Stomach (tissue), 9 donors: Measurements from ENCODE around the gene WWOX. TPM values are rescaled to one million over a fixed set of nuclear protein-coding genes. Genes with fewer than 3 reads are reported as not detected.
A peak's percentile ranks its signal among the peaks of the same experiment; 100 is the strongest.
"Not testable (repeated sequence)": the region's sequence is repeated elsewhere in the genome, so short reads cannot be mapped to it uniquely, and the experiment has no call there.

Experiments
- DNase-seq, 2 donors: peaks; one replicate each; pipeline versions ENCODE4 v3.0.0 to v3.0.0-alpha.2; 2013 to 2019
- H3K27ac ChIP-seq, 5 donors: fragments of 200-600 bp in 4 of 5; sonication (generic) in 4 of 5; one replicate each; pipeline ENCODE4 v1.5.1; 2013 to 2019; ENCODE audit warnings: mild to moderate bottlenecking in 1 of 5, moderate library complexity in 1 of 5
- H3K27me3 ChIP-seq, 3 donors: fragments of 200-600 bp; sonication (generic); one replicate each; pipeline ENCODE4 v1.5.1; 2017 to 2019; ENCODE audit warnings: mixed run types in 1 of 3
- H3K36me3 ChIP-seq, 4 donors: fragments of 200-600 bp; sonication (generic); 1 replicate in 3 of 4; 2 replicates in 1 of 4; pipeline ENCODE4 v1.5.1; 2016 to 2019
- H3K4me1 ChIP-seq, 4 donors: fragments of 200-600 bp; sonication (generic); one replicate each; pipeline ENCODE4 v1.5.1; 2016 to 2019
- H3K4me3 ChIP-seq, 4 donors: fragments of 200-600 bp; sonication (generic) in 3 of 4; one replicate each; pipeline ENCODE4 v1.5.1; 2016 to 2019; ENCODE audit warnings: mild to moderate bottlenecking in 1 of 4
- H3K9me3 ChIP-seq, 4 donors: fragments of 200-600 bp; sonication (generic); one replicate each; pipeline ENCODE4 v1.5.1; 2016 to 2019
- EP300 ChIP-seq: sonication (generic); formaldehyde crosslinking; IDR thresholded peaks from one replicate; pipeline ENCODE4 v1.6.1; 2017; ENCODE audit warnings: antibody characterized with exemption
- POLR2A ChIP-seq, 4 donors: fragments of 450-650 bp; IDR thresholded peaks; one replicate each; pipeline ENCODE4 v1.6.1; 2016; ENCODE audit warnings: antibody characterized with exemption in 4 of 4, control low read depth in 2 of 4, mild to moderate bottlenecking in 1 of 4, moderate library complexity in 1 of 4
- POLR2AphosphoS5 ChIP-seq, 3 donors: sonication (generic); formaldehyde crosslinking; IDR thresholded peaks; one replicate each; pipeline ENCODE4 v1.6.1; 2016; ENCODE audit warnings: antibody characterized with exemption in 3 of 3
- WGBS, 5 donors: extraction: QIAGEN DNeasy Blood & Tissue Kit in 3 of 5; methylation state at CpG; one replicate each; pipeline versions ENCODE4 v1.1.5 to v1.1.7; 2013 to 2018; 5-methylcytosine and 5-hydroxymethylcytosine counted together
- intact Hi-C: fragments of 100-400 bp; cut with DNase I; formaldehyde crosslinking; loops from one replicate; pipeline ENCODE4 v1.15.1; 2023; ENCODE audit warnings: low total_unique reads
- polyA plus RNA-seq, 3 donors: library from polyadenylated mRNA; stranded (reverse); fragments of 200-250 nt; gene quantifications; one replicate each; pipeline ENCODE4 v1.2.3, GENCODE V29; 2013
- total RNA-seq, 5 donors: library from RNA; depleted of rRNA; stranded (reverse); fragments of >200 nt; gene quantifications; one replicate each; pipeline versions ENCODE4 v1.1.0 to v1.2.3, GENCODE V29; 2014 to 2016
- TF ChIP-seq, protein P1 (sequence below), 7 experiments: fragments of 450-650 bp in 4 of 7; fragments of 200-600 bp in 3 of 7; sonication (generic) in 3 of 7; IDR thresholded peaks; one replicate each; pipeline ENCODE4 v1.5.1; 2016 to 2019; ENCODE audit warnings: antibody characterized with exemption in 7 of 7, control low read depth in 2 of 7, mild to moderate bottlenecking in 1 of 7
- donor health status: healthy with polysubstance abuse.
- donor health status: Bipolar disorder and iron deficiency.
- donor health status: healthy.

The WWOX gene
- total and polyA plus RNA-seq, 8 donors: 7.7 to 129 (median 48.7) TPM

DNA sequence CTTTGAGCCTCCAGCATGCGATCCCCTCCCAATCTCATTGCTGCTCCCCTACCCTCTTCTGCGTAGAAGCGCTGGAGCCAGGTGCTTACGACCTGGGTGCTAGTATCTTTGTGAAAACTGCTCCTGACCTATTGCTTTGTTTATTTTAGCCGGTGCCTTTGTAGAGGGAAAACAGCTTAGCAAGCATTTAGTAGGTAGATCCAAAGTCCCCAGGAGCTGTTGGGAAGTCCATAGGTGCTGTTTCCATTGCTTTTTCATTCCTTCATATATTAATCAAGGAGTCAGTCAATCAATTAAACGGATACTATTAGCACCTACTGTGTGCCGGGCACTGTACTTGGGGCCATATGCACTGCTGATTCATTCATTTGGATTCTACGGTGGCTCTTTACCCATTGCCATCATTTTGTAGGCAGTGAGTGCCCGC, 497.6 kb downstream of the WWOX start:
- intact Hi-C loops: no loop called here
- Histone ChIP-seq H3K4me1 (no peaks in the 10 kb centered on the region), H3K36me3 (no peaks in the 10 kb centered on the region), H3K27ac (no peak overlapping the region), H3K27me3 (no peaks in the 10 kb centered on the region), H3K9me3 (no peaks in the 10 kb centered on the region), H3K4me3 (no peak overlapping the region)
- DNase-seq: peak in 1 of 2 donors; percentile 49
- TF ChIP-seq EP300: no peak
- TF ChIP-seq, protein P1, sequence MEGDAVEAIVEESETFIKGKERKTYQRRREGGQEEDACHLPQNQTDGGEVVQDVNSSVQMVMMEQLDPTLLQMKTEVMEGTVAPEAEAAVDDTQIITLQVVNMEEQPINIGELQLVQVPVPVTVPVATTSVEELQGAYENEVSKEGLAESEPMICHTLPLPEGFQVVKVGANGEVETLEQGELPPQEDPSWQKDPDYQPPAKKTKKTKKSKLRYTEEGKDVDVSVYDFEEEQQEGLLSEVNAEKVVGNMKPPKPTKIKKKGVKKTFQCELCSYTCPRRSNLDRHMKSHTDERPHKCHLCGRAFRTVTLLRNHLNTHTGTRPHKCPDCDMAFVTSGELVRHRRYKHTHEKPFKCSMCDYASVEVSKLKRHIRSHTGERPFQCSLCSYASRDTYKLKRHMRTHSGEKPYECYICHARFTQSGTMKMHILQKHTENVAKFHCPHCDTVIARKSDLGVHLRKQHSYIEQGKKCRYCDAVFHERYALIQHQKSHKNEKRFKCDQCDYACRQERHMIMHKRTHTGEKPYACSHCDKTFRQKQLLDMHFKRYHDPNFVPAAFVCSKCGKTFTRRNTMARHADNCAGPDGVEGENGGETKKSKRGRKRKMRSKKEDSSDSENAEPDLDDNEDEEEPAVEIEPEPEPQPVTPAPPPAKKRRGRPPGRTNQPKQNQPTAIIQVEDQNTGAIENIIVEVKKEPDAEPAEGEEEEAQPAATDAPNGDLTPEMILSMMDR (IDR thresholded peaks at IDR 0.05): no peak
- WGBS, 5 donors: 53 to 74% (median 55%) methylated on average over 9 of the region's 9 CpGs

DNA sequence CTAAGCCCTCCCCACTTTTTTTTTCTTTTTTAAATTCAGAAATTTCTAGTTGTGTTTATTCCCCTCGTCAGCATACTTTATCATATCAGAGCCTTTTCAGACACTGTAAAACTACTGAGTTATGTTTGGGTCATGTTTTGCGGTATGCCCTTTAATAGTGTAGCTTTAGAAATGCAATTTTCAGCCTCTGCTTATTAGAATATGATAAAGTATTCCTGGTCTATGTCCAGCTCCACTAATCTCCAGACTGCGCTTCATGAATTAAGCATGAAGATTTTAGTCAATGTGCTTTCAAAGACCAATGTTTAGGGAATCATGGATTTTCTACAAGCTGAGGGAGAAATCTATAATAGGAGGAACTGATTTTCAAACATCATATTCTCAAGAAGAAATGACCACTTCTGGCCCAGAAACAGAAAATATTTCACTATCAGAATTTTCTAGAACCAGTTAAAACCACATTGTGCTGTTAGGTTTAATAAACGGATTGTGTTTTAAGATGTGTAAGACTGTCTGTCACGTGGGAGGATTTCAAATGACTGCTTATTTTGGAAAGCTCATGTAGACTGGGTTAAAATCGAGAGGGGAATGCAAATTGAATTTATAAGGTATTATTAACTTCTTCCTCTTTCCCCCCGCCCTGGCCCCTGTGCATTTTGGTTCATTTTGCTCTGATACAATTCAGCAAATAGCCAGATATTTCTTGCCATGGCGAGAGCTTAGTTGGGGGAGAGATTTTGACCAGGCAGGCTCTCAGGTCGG, 498.5 kb downstream of the WWOX start:
- intact Hi-C loops: no loop called here
- Histone ChIP-seq H3K4me3 (no peak overlapping the region), H3K27ac (no peak overlapping the region), H3K27me3 (no peaks in the 10 kb centered on the region), H3K36me3 (no peaks in the 10 kb centered on the region), H3K4me1 (no peaks in the 10 kb centered on the region), H3K9me3 (no peaks in the 10 kb centered on the region)
- WGBS, 5 donors: 81 to 91% (median 87%) methylated on average over 9 of the region's 9 CpGs
- TF ChIP-seq POLR2A (IDR thresholded peaks at IDR 0.05) (no peak), EP300 (no peak), POLR2AphosphoS5 (IDR thresholded peaks at IDR 0.05) (no peak)
- TF ChIP-seq, protein P1 (IDR thresholded peaks at IDR 0.05): no peak
- peak in 1 of 2 donors; percentile 17 for DNase-seq

DNA sequence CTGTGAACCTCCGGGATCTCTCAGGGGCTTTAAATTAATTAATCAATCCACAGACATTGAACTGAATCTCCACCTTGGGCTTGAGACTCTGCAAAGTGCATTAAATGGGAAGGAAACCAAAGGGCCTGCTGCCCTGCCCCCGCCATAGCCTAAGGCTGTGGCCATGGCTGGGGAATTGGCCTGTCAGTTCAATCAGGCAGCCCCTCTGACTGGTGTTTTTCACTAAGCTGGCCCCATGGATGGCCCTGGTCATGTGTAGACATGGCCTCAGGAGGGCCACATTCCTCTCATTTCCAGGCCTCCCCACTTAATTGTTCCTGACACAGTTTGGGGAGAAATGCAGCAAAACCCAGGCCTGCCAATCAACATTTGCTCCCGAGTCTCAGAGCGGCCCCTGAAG, 499.8 kb downstream of the WWOX start:
- Histone ChIP-seq H3K4me1 (no peaks in the 10 kb centered on the region), H3K27ac (no peak overlapping the region), H3K36me3 (no peaks in the 10 kb centered on the region), H3K27me3 (no peaks in the 10 kb centered on the region), H3K9me3 (no peaks in the 10 kb centered on the region), H3K4me3 (no peak overlapping the region)
- 88 to 100% (median 93%) methylated on average over 4 of the region's 4 CpGs for WGBS, 5 donors
- no peak for TF ChIP-seq POLR2AphosphoS5 (IDR thresholded peaks at IDR 0.05)
- TF ChIP-seq EP300: no peak
- TF ChIP-seq POLR2A (IDR thresholded peaks at IDR 0.05): no peak
- TF ChIP-seq, protein P1 (IDR thresholded peaks at IDR 0.05): no peak
- DNase-seq: no peak
- intact Hi-C loops: no loop called here

DNA sequence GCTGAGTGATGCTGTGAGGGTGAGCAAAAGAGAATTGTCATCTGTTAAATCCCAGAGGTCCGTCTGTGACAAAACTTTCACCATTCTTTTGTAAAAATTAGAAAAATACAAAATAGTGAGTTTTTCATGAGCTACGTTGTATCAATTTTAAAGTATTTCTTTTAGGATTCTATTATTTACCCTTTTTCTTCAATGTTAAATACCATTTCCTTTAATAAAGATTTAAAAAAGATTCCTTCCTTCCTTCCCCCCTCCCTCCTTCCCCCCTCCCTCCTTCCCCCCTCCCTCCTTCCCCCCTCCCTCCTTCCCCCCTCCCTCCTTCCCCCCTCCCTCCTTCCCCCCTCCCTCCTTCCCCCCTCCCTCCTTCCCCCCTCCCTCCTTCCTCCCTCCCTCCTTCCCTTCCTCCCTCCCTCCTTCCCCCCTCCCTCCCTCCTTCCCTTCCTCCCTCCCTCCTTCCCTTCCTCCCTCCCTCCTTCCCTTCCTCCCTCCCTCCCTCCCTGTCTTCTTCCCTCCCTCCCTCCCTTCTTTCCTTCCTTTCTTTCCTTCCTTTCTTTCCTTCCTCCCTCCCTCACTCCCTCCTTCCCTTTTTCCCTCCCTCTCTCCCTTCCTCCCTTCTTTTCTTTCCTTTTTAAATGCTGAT, 505.1 kb downstream of the WWOX start:
- H3K27ac ChIP-seq, H3K4me3 ChIP-seq, DNase-seq, H3K9me3 ChIP-seq, intact Hi-C loops, H3K27me3 ChIP-seq, H3K36me3 ChIP-seq: not testable (repeated sequence)
- peaks cover 0 to 32% (median 13%) of the 10 kb centered on the region in 4 donors for H3K4me1 ChIP-seq
- WGBS, 5 donors: 93 to 96% (median 96%) methylated on average over 2 of the region's 2 CpGs
